Glutamatergic neuron (in vitro differentiated cells): ENCODE data around the gene ZMAT3. TPM values are rescaled to one million over a fixed set of nuclear protein-coding genes. Genes with fewer than 3 reads are reported as not detected.

Experiments used
- DNase-seq: peaks from one replicate; pipeline ENCODE4 v3.0.0; 2022
- H3K27ac Mint-ChIP-seq: one replicate; pipeline ENCODE4 v1.8.0; 2020; ENCODE audit warnings: mild to moderate bottlenecking, mixed read lengths, inconsistent platforms; ENCODE audit not compliant: unreplicated experiment
- H3K27me3 Mint-ChIP-seq: one replicate; pipeline ENCODE4 v1.8.0; 2020; ENCODE audit warnings: mild to moderate bottlenecking, moderate library complexity, mixed read lengths, inconsistent platforms; ENCODE audit not compliant: unreplicated experiment
- H3K36me3 Mint-ChIP-seq: one replicate; pipeline ENCODE4 v1.8.0; 2020; ENCODE audit warnings: mild to moderate bottlenecking, mixed read lengths, inconsistent platforms; ENCODE audit not compliant: unreplicated experiment
- H3K4me1 Mint-ChIP-seq: one replicate; pipeline ENCODE4 v1.8.0; 2020; ENCODE audit warnings: mild to moderate bottlenecking, low read depth, mixed read lengths, inconsistent platforms; ENCODE audit not compliant: unreplicated experiment
- H3K4me3 Mint-ChIP-seq: one replicate; pipeline ENCODE4 v1.8.0; 2020; ENCODE audit warnings: mild to moderate bottlenecking, mixed read lengths, inconsistent platforms; ENCODE audit not compliant: unreplicated experiment
- H3K9me3 Mint-ChIP-seq: one replicate; pipeline ENCODE4 v1.8.0; 2020; ENCODE audit warnings: mild to moderate bottlenecking, moderate library complexity, mixed read lengths, inconsistent platforms; ENCODE audit not compliant: unreplicated experiment
- CTCF ChIP-seq: fragments of 200-600 bp; sonication (generic); IDR thresholded peaks from one replicate; pipeline ENCODE4 v1.5.0; 2021; ENCODE audit not compliant: partially characterized antibody, unreplicated experiment
- total RNA-seq: library from RNA; stranded (reverse); fragmentation: NEBNext Ultra II Directional; extraction: Animal tissue kit (Norgen Biotek cat#: 25700); gene quantifications from one replicate; pipeline ENCODE4 v1.2.1, GENCODE V29; 2021; ENCODE audit not compliant: unreplicated experiment

Gene ZMAT3
- total RNA-seq, 1 donor from 2014 or later, result 14.0 TPM

DNA sequence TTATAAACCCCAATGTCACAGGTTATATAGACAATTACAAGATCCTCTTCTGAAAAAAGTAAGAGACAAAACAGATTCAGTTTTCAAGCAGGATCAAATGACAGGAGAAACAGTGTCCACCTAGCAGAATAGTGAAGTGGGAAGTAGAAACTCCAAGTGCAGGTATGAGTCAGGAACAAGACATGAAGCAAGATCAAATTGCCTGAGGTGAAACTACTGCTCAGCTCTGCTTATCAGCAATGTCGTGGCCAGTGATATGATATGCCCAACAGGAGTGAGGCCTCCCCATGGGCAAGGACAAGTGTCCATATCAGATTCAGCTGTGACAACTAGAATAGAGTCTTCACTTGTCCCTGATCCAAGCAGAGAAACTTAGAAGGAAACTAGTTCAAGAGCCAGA lies 100.0 kb downstream of the ZMAT3 start:
- Mint-ChIP-seq H3K27ac (no peak overlapping the region), H3K4me1 (no peaks in the 10 kb centered on the region), H3K9me3 (peaks cover 2% of the 10 kb centered on the region), H3K4me3 (no peak overlapping the region), H3K36me3 (peaks cover 9% of the 10 kb centered on the region), H3K27me3 (no peaks in the 10 kb centered on the region)
- no peak for DNase-seq
- TF ChIP-seq CTCF, result no peak

- Mint-ChIP-seq H3K36me3 (peaks cover 9% of the 10 kb centered on the region), H3K9me3 (peaks cover 4% of the 10 kb centered on the region)
- DNase-seq, result no peak
Observed at GRCh38 chr3:178969004-178969700, 102.5 kb downstream of the ZMAT3 start.

More at GRCh38 chr3:178969004-178969700, 102.5 kb downstream of the ZMAT3 start:
- Mint-ChIP-seq H3K4me3 (no peak overlapping the region), H3K27ac (no peak overlapping the region), H3K27me3 (no peaks in the 10 kb centered on the region), H3K4me1 (no peaks in the 10 kb centered on the region)
- no peak for TF ChIP-seq CTCF

Other genes with a start within 250 kb of the ZMAT3 start
- 20.0 TPM for gene PIK3CA, start 76.5 kb upstream of the ZMAT3 start, total RNA-seq
- gene KCNMB3, start 179.3 kb upstream of the ZMAT3 start, total RNA-seq, result 2.5 TPM